Endometrium (tissue), 2 donors: Measurements from ENCODE around the gene COL23A1.

Experiments used
- FAIRE-seq: peaks from 2 replicates; lab custom pipeline; 2012; peaks lifted over from hg19 to GRCh38; lab: Jason Lieb, UNC
- donor health status: control.
- donor health status: control.

Gene COL23A1

DNA sequence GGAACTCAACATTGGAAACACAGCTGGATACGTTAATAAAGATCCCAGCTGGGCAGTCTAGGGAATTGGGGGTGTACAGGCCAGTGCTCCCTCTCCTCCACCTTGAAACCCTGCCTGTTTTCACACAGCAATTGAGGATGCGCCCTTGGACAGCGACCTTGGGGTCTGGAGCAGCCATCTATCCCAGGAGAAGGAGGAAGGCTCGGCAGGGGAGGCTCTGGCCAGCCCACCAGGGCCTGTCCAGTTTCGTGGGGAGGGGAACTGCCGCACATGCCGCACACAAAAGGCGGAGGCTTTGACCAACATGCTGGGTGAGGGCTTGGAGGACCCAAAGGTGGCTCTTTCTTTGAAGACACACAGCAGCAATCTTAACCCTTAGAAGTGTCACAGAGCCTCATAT lies 1.4 kb downstream of the COL23A1 start:
- no peak for FAIRE-seq

GRCh38 chr5:178587763-178588611 lies 2.2 kb downstream of the COL23A1 start:
- no peak for FAIRE-seq

DNA sequence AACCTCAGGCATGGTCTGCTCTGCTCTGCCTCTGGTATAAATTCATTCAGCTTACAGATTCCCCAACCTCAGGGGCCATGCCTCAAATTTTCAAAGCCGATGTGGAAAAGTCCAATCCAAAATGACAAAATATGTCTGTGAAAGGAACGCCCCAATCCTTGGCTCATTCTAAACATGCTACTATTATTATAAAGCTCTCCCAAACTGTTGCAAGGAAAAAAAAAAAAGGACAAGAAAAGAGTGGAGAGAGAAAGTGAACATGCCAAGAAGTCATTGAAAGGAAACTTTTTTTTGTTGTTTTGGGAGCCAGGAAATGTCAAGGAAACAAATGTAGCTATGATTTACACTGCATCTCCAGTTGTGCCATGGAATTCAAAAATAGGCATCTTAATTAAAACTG lies 3.8 kb downstream of the COL23A1 start:
- FAIRE-seq: no peak

DNA sequence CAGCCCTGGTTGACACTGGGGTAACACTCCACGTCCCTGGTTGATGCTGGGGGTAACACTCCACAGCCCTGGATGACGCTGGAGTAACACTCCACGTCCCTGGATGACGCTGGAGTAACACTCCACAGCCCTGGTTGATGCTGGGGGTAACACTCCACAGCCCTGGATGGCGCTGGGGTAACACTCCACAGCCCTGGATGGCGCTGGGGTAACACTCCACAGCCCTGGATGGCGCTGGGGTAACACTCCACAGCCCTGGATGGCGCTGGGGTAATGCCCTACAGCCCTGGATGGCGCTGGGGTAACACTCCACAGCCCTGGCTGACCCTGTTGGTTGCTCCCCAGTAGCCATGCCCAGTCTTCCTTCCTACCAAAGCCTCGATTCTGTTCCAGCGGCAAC lies 4.8 kb downstream of the COL23A1 start:
- peak; percentile 98 for FAIRE-seq

DNA sequence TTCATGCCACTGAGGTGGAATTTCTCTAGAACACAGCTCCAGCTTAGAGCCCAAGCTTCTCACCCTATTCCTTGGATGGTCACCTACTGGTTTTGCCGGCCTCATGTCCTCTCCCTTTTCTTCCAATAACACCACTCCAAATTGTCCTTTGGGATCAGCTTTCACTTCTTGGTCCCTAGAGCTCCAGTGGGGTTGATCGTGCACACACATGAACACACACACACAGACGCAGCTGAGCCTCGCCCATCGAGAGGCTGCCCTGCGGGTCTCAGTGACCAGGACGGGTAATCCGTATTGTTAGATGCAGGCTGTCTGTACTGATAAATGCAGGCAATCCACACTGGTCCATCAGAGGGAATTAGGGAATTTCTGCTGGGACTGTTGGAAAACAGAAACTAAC lies 6.9 kb downstream of the COL23A1 start:
- no peak for FAIRE-seq

DNA sequence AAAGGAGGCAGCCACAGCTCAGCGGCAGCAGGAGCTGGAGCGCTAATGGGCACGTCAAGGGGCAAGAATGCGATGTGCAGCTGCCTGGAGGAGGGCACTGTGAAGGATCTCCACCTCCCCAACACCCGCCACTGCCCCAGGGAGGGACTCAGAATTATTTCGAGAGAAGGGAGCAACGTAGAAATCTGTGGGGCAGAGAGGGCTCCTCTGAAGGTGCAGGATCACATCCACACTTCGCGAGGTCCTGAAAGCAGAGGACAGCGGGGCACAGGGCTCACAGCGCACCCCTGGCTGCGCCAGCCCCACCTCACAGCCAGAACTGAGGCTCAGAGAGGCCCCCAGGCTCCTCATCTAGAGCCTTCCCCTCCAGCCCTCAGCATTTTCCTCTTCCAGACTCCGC lies 7.9 kb downstream of the COL23A1 start:
- FAIRE-seq: no peak

DNA sequence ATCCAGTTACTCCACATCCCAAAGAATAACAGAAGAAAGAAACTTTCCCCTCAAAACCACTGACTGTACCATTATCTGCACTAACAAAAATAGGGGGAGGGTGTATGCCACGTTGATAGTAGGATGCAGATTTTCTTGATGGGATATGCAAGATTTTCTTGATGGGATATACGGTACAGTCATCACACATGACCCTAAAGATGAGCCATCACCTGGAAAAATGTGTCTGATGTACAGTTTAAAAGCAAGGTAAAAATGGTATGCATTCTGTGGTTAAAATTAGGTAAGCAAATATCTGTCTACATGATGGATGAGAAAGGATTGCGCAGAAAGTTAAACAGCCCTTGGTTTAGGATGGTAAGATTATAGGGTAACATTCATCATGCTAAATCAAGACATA lies 8.6 kb downstream of the COL23A1 start:
- FAIRE-seq: no peak

GRCh38 chr5:178580271-178580955 lies 9.8 kb downstream of the COL23A1 start:
- FAIRE-seq: no peak

- no peak for FAIRE-seq
Observed at GRCh38 chr5:178577944-178578343, 12.2 kb downstream of the COL23A1 start.

GRCh38 chr5:178577376-178577839 lies 12.8 kb downstream of the COL23A1 start:
- no peak for FAIRE-seq

GRCh38 chr5:178576591-178577351 lies 13.4 kb downstream of the COL23A1 start:
- no peak for FAIRE-seq

GRCh38 chr5:178573216-178573615 lies 17.0 kb downstream of the COL23A1 start:
- FAIRE-seq: no peak

- no peak for FAIRE-seq
Observed at GRCh38 chr5:178572617-178573016, 17.6 kb downstream of the COL23A1 start.

GRCh38 chr5:178569485-178569884 lies 20.7 kb downstream of the COL23A1 start:
- FAIRE-seq: no peak

- no peak for FAIRE-seq
Observed at GRCh38 chr5:178564811-178565550, 25.2 kb downstream of the COL23A1 start.

DNA sequence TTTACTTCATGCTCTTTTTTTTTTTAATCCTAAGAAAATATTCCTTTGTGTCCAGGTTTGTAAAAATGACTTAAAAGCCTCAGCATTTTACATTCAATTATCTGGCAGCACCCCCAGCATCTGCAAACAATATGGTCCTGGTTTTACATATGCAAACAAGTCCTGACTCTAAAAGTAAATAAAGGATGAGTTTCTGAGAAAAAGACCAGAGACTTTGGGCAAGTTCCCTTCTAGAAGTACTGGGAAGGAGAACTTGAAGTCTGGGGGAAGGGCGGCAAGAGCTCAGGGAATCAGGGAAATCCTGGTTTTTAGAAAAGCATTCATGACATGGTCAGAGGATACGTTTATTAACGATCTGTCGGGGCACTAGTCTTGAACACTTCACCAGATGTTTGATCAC lies 25.8 kb downstream of the COL23A1 start:
- peak; percentile 62 for FAIRE-seq

GRCh38 chr5:178563621-178564020 lies 26.6 kb downstream of the COL23A1 start:
- no peak for FAIRE-seq

- FAIRE-seq: no peak
Observed at GRCh38 chr5:178561746-178562264, 28.4 kb downstream of the COL23A1 start.

GRCh38 chr5:178560911-178561310 lies 29.3 kb downstream of the COL23A1 start:
- FAIRE-seq: no peak

- FAIRE-seq: no peak
Observed at GRCh38 chr5:178557416-178557815, 32.8 kb downstream of the COL23A1 start.

- no peak for FAIRE-seq
Observed at GRCh38 chr5:178555771-178556211, 34.4 kb downstream of the COL23A1 start.

DNA sequence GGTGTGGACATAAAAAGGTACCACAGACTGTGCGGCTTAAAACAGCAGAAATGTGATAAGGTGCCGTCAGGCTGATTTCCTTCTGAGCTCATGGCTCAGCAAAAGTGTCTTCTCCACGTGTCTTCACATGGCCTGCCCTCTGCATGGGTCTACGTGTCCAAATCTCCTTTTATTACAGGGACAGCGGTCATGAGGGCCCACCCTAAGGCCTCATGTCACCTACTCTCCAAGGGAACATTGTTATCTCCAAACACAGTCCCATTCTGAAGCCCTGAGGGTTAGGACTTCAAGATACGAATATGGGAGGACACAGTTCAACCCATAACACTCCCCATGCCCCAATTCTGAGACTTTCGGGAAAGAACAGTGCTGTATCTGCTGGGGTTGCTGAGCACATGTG lies 35.2 kb downstream of the COL23A1 start:
- FAIRE-seq: no peak
